IMR-90 (cell line): ENCODE measurements around the gene GNAS. TPM values are rescaled to one million over a fixed set of nuclear protein-coding genes. Genes with fewer than 3 reads are reported as not detected.

Source experiments
- ATAC-seq: fragments of 200-7000 bp; cut with Tn5 transposase; 2 replicates; pipeline ENCODE4 v1.9.1; 2020; ENCODE audit warnings: low read depth, mild to moderate bottlenecking, moderate library complexity
- BruUV-seq: library from RNA; stranded (reverse); fragments of 400-500 nt; replicated peaks from 2 replicates; lab custom pipeline; 2021; lab: Mats Ljungman, UMichigan
- CTCF ChIA-PET: fragments of 300-600 bp; formaldehyde crosslinking; extraction: SDS; loops from one replicate; lab custom pipeline; 2021; ENCODE audit warnings: antibody characterized with exemption; lab: Yijun Ruan, JAX
- POLR2A ChIA-PET: fragments of 300-600 bp; sonication (Branson Sonifier 250); formaldehyde crosslinking; loops from one replicate; lab custom pipeline; 2022; ENCODE audit warnings: antibody characterized with exemption; ENCODE audit not compliant: unreplicated experiment; lab: Charles Lee
- DNase-seq: peaks from one replicate; pipeline ENCODE4 v3.0.0; 2013
- H2AFZ ChIP-seq: replicated peaks from 2 replicates; pipeline ENCODE3; 2013; ENCODE audit warnings: low read length, mild to moderate bottlenecking; ENCODE audit not compliant: poor library complexity
- H2AK5ac ChIP-seq: 2 replicates; pipeline ENCODE4 v1.6.1; 2013; ENCODE audit warnings: low read depth, low read length, inconsistent platforms
- H2AK9ac ChIP-seq: replicated peaks from 2 replicates; pipeline ENCODE3; 2013; ENCODE audit warnings: mild to moderate bottlenecking, low read depth, low read length, moderate library complexity; ENCODE audit not compliant: poor library complexity
- H2BK120ac ChIP-seq: 2 replicates; pipeline ENCODE4 v1.6.1; 2013; ENCODE audit warnings: low read depth, low read length, inconsistent platforms
- H2BK15ac ChIP-seq: 3 replicates; pipeline ENCODE4 v1.6.1; 2013; ENCODE audit warnings: low read depth, low read length, inconsistent platforms
- H2BK20ac ChIP-seq: 2 replicates; pipeline ENCODE4 v1.6.1; 2013; ENCODE audit warnings: low read depth, mild to moderate bottlenecking, inconsistent platforms, low read length, moderate library complexity
- H2BK5ac ChIP-seq: 2 replicates; pipeline ENCODE4 v1.6.1; 2013; ENCODE audit warnings: mild to moderate bottlenecking, low read depth, low read length, inconsistent platforms; ENCODE audit not compliant: poor library complexity, severe bottlenecking
- H3K14ac ChIP-seq: replicated peaks from 2 replicates; pipeline ENCODE4 v1.6.1; 2013; ENCODE audit warnings: low read depth, low read length, inconsistent platforms
- H3K18ac ChIP-seq: 2 replicates; pipeline ENCODE4 v1.6.1; 2013; ENCODE audit warnings: low read depth, low read length, control low read depth
- H3K23ac ChIP-seq: 2 replicates; pipeline ENCODE4 v1.6.1; 2013; ENCODE audit warnings: low read depth, low read length, inconsistent platforms
- H3K27ac ChIP-seq: 2 replicates; pipeline ENCODE4 v1.5.1; 2013; ENCODE audit warnings: mild to moderate bottlenecking, control low read depth, low read length; ENCODE audit not compliant: insufficient read depth
- H3K27me3 ChIP-seq: 2 replicates; pipeline ENCODE4 v1.6.1; 2013; ENCODE audit warnings: low read length; ENCODE audit not compliant: control insufficient read depth, insufficient read depth
- H3K36me3 ChIP-seq: 2 replicates; pipeline ENCODE4 v1.6.1; 2013; ENCODE audit warnings: low read length, mixed read lengths; ENCODE audit not compliant: control insufficient read depth, insufficient read depth
- H3K4ac ChIP-seq: 2 replicates; pipeline ENCODE4 v1.6.1; 2013; ENCODE audit warnings: low read depth, low read length, inconsistent platforms
- H3K4me1 ChIP-seq: 2 replicates; pipeline ENCODE4 v1.6.1; 2013; ENCODE audit warnings: low read length, mixed read lengths; ENCODE audit not compliant: control insufficient read depth, insufficient read depth
- H3K4me2 ChIP-seq: 2 replicates; pipeline ENCODE4 v1.6.1; 2013; ENCODE audit warnings: low read depth, mild to moderate bottlenecking, control low read depth, low read length, moderate library complexity
- H3K4me3 ChIP-seq: 2 replicates; pipeline ENCODE4 v1.5.1; 2013; ENCODE audit warnings: low read depth, mild to moderate bottlenecking, control low read depth, low read length, moderate library complexity; ENCODE audit not compliant: insufficient read depth
- H3K56ac ChIP-seq: 2 replicates; pipeline ENCODE4 v1.6.1; 2013; ENCODE audit warnings: low read length, inconsistent platforms; ENCODE audit not compliant: insufficient read depth; ENCODE audit errors: extremely low read depth
- H3K79me1 ChIP-seq, 2 experiments: 2 replicates each; pipeline ENCODE4 v1.6.1; 2013; ENCODE audit warnings: low read length in 2 of 2, inconsistent platforms in 1 of 2, low read depth in 1 of 2
- H3K9ac ChIP-seq: 2 replicates; pipeline ENCODE4 v1.6.1; 2013; ENCODE audit warnings: low read depth, low read length, control low read depth
- H3K9me1 ChIP-seq: 2 replicates; pipeline ENCODE4 v1.6.1; 2013; ENCODE audit warnings: low read length, inconsistent platforms; ENCODE audit not compliant: insufficient read depth
- H3K9me3 ChIP-seq: 2 replicates; pipeline ENCODE4 v1.6.1; 2013; ENCODE audit warnings: low read length; ENCODE audit not compliant: control insufficient read depth, insufficient read depth
- H4K20me1 ChIP-seq: 2 replicates; pipeline ENCODE4 v1.6.1; 2013; ENCODE audit warnings: low read length, inconsistent platforms; ENCODE audit not compliant: insufficient read depth
- H4K5ac ChIP-seq: 2 replicates; pipeline ENCODE4 v1.6.1; 2013; ENCODE audit warnings: mild to moderate bottlenecking, low read depth, low read length, control low read depth
- H4K8ac ChIP-seq, 2 experiments: 2 replicates each; pipeline ENCODE4 v1.6.1; 2013; ENCODE audit warnings: low read depth in 2 of 2, low read length in 2 of 2, control low read depth in 1 of 2, inconsistent platforms in 1 of 2
- H4K91ac ChIP-seq: 2 replicates; pipeline ENCODE4 v1.6.1; 2013; ENCODE audit warnings: low read depth, low read length, inconsistent platforms; ENCODE audit not compliant: insufficient read depth
- BHLHE40 ChIP-seq: fragments of 150-350 bp; IDR thresholded peaks from 2 replicates; pipeline ENCODE4 v1.6.1; 2016; ENCODE audit warnings: mild to moderate bottlenecking, low read depth, low read length
- CEBPB ChIP-seq: IDR thresholded peaks from 2 replicates; pipeline ENCODE4 v1.6.1; 2012; ENCODE audit warnings: low read depth, low read length, improper control_type of control experiment
- CHD1 ChIP-seq: IDR thresholded peaks from 2 replicates; pipeline ENCODE4 v1.6.1; 2012; ENCODE audit warnings: low read depth, low read length, improper control_type of control experiment
- FOS ChIP-seq: fragments of 150-350 bp; IDR thresholded peaks from 2 replicates; pipeline ENCODE4 v1.6.1; 2016; ENCODE audit warnings: low read depth, low read length
- MXI1 ChIP-seq: IDR thresholded peaks from 2 replicates; pipeline ENCODE4 v1.6.1; 2012; ENCODE audit warnings: low read depth, mild to moderate bottlenecking, low read length, moderate library complexity, borderline replicate concordance
- RAD21 ChIP-seq: IDR thresholded peaks from 2 replicates; pipeline ENCODE4 v1.6.1; 2012; ENCODE audit warnings: low read length, improper control_type of control experiment
- RCOR1 ChIP-seq: IDR thresholded peaks from 2 replicates; pipeline ENCODE4 v1.6.1; 2012; ENCODE audit warnings: mild to moderate bottlenecking, low read length, improper control_type of control experiment; ENCODE audit not compliant: insufficient replicate concordance
- SMC3 ChIP-seq: fragments of 150-350 bp; IDR thresholded peaks from 2 replicates; pipeline ENCODE4 v1.6.1; 2016; ENCODE audit warnings: low read depth, mild to moderate bottlenecking, antibody characterized with exemption, low read length, moderate library complexity
- WGBS, 2 experiments: methylation state at CpG; one replicate each; pipeline versions ENCODE4 v1.1.5 to v1.1.7; 2013; ENCODE audit warnings: missing lambda C conversion rate in 2 of 2; ENCODE audit not compliant: insufficient read length in 1 of 2; ENCODE audit errors: extremely low coverage in 2 of 2; 5-methylcytosine and 5-hydroxymethylcytosine counted together
- dilution Hi-C: fragments of 300-500 bp; cut with HindIII; formaldehyde crosslinking; loops from one replicate; pipeline ENCODE4 v1.14.3; 2018; ENCODE audit warnings: low sequenced_read_pairs; ENCODE audit not compliant: unreplicated experiment
- in situ Hi-C: fragments of 300-500 bp; cut with MboI; formaldehyde crosslinking; loops from 3 replicates; pipeline ENCODE4 v1.14.3; 2019; ENCODE audit warnings: low sequenced_read_pairs, inconsistent platforms, mixed read lengths
- intact Hi-C: fragments of 100-400 bp; cut with micrococcal nuclease; formaldehyde crosslinking; loops from 2 replicates; pipeline ENCODE4 v1.10.0; 2022
- polyA plus RNA-seq, 3 experiments: library from polyadenylated mRNA; depleted of rRNA; stranded (reverse); fragments of >200 nt; gene quantifications; 2 replicates each; pipeline ENCODE4 v1.2.3, GENCODE V29; 2012; ENCODE audit warnings: low replicate concordance in 1 of 3
- total RNA-seq: library from RNA; depleted of rRNA; stranded (reverse); fragments of >200 nt; gene quantifications from 2 replicates; pipeline ENCODE4 v1.2.3, GENCODE V29; 2012
- TF ChIP-seq, protein P1 (sequence below): conservative IDR thresholded peaks from 2 replicates; pipeline ENCODE4 v1.5.1; 2012; ENCODE audit warnings: mild to moderate bottlenecking, low read depth, low read length, improper control_type of control experiment
- TF ChIP-seq, protein P2 (sequence below): fragments of 150-350 bp; IDR thresholded peaks from 2 replicates; pipeline ENCODE4 v1.6.1; 2016; ENCODE audit warnings: low read depth, mild to moderate bottlenecking, low read length, moderate library complexity, borderline replicate concordance
- TF ChIP-seq, protein P3 (sequence below): fragments of 150-350 bp; IDR thresholded peaks from 2 replicates; pipeline ENCODE4 v1.6.1; 2017; ENCODE audit warnings: mild to moderate bottlenecking, antibody characterized with exemption, low read length, low read depth

GNAS gene
- total and polyA plus RNA-seq, 2 of the 4 experiments (the other 2 are of a cell fraction) = 397 to 1,356 TPM

DNA sequence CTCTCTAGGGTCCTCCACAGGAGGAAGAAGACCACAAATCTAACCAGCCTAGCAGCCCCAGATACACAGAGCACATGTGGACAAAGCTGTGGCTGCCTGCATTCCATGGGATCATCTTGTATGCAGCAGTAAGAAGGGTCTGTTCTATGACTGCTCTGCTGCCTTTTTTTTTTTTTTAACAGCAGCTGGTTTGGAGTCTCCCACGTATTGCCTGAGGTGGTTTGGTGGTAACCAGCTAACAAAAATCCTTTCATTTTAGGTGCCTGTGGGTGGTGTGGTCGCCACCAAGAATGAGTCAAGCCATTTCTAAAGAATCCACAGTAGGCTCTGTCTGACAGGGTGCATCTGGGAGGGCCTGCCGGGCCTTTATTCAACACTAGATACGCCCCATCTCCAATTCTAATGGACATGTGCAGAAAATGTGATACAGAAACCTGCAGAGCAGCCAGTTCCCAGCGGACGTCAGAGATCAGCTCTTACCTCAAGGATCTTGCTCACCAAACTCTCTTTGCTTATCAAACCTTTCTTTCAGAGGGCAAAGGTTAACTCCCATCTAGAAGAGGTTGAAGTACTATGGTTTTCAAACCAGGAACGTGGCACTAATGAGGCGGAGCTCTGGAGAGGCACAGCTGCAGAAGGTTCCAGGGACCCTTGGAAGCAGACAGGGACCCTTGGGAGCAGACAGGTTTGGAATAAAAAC, 33.8 kb upstream of the GNAS start:
- Histone ChIP-seq H3K18ac (no peak overlapping the region), H2BK5ac (no peak overlapping the region), H3K9ac (no peak overlapping the region), H3K4me3 (no peak overlapping the region), H3K9me1 (no peaks in the 10 kb centered on the region; the same call in 1 of the 2 replicates), H3K14ac (no peak overlapping the region), H2AFZ (no peak overlapping the region), H4K5ac (no peak overlapping the region), H2AK5ac (no peak overlapping the region), H3K9me3 (no peaks in the 10 kb centered on the region), H4K8ac (no peak overlapping the region), H2AK9ac (no peak overlapping the region), H3K36me3 (no peaks in the 10 kb centered on the region), H2BK20ac (no peak overlapping the region), H3K79me1 (no peaks in the 10 kb centered on the region), H4K91ac (no peak overlapping the region), H3K4me1 (peaks cover 5% of the 10 kb centered on the region), H4K20me1 (no peaks in the 10 kb centered on the region), H3K4me2 (no peak overlapping the region), H3K56ac (no peak overlapping the region), H3K4ac (no peak overlapping the region), H3K23ac (no peak overlapping the region), H2BK120ac (no peak overlapping the region), H3K27me3 (peaks cover 3% of the 10 kb centered on the region), H2BK15ac (no peak overlapping the region), H3K27ac (no peak overlapping the region)
- WGBS, 2 experiments = 80% methylated on average over 2 of the region's 8 CpGs; no CpG with 5 or more reads in 1 of the 2 experiments
- POLR2A ChIA-PET = interaction anchor here (0.5 to 0.6 kb wide), 2 partner anchors 20 to 164 kb away, joined by 3 to 10 read pairs; no protein-coding TSS in a partner anchor
- in situ Hi-C loops (no loop called here), intact Hi-C loops (no loop called here), dilution Hi-C loops (no loop called here)
- no TSS peak for BruUV-seq
- ATAC-seq (peak; percentile 81), DNase-seq (peak; percentile 89)
- TF ChIP-seq CHD1 (no peak), RAD21 (no peak), SMC3 (no peak), BHLHE40 (peak; percentile 34; the same call in 1 of the 2 replicates), CEBPB (no peak), MXI1 (no peak), FOS (0 out of 2 replicates have a peak, but pooled peaks have one; percentile 19), RCOR1 (peak; percentile 65)
- TF ChIP-seq, protein P1, sequence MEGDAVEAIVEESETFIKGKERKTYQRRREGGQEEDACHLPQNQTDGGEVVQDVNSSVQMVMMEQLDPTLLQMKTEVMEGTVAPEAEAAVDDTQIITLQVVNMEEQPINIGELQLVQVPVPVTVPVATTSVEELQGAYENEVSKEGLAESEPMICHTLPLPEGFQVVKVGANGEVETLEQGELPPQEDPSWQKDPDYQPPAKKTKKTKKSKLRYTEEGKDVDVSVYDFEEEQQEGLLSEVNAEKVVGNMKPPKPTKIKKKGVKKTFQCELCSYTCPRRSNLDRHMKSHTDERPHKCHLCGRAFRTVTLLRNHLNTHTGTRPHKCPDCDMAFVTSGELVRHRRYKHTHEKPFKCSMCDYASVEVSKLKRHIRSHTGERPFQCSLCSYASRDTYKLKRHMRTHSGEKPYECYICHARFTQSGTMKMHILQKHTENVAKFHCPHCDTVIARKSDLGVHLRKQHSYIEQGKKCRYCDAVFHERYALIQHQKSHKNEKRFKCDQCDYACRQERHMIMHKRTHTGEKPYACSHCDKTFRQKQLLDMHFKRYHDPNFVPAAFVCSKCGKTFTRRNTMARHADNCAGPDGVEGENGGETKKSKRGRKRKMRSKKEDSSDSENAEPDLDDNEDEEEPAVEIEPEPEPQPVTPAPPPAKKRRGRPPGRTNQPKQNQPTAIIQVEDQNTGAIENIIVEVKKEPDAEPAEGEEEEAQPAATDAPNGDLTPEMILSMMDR = no peak
- TF ChIP-seq, protein P2, sequence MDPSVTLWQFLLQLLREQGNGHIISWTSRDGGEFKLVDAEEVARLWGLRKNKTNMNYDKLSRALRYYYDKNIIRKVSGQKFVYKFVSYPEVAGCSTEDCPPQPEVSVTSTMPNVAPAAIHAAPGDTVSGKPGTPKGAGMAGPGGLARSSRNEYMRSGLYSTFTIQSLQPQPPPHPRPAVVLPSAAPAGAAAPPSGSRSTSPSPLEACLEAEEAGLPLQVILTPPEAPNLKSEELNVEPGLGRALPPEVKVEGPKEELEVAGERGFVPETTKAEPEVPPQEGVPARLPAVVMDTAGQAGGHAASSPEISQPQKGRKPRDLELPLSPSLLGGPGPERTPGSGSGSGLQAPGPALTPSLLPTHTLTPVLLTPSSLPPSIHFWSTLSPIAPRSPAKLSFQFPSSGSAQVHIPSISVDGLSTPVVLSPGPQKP = no peak
- TF ChIP-seq, protein P3, sequence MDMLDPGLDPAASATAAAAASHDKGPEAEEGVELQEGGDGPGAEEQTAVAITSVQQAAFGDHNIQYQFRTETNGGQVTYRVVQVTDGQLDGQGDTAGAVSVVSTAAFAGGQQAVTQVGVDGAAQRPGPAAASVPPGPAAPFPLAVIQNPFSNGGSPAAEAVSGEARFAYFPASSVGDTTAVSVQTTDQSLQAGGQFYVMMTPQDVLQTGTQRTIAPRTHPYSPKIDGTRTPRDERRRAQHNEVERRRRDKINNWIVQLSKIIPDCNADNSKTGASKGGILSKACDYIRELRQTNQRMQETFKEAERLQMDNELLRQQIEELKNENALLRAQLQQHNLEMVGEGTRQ = peak; percentile 3; the same call in 1 of the 2 replicates
- CTCF ChIA-PET = interaction anchor here (0.6 to 1.4 kb wide), 2 partner anchors 17 to 584 kb away, joined by 3 read pairs; no protein-coding TSS in a partner anchor
